GM19023 (cell line): ENCODE results near the gene HS2ST1.
"Not testable (repeated sequence)": the region's sequence is repeated elsewhere in the genome, so short reads cannot be mapped to it uniquely, and the experiment has no call there.

Source experiments
- ATAC-seq: cut with Tn5 transposase; IDR thresholded peaks from one replicate; pipeline ENCODE4 v1.9.1; 2021; ENCODE audit warnings: mild to moderate bottlenecking, moderate library complexity; ENCODE audit not compliant: unreplicated experiment

Gene HS2ST1

DNA sequence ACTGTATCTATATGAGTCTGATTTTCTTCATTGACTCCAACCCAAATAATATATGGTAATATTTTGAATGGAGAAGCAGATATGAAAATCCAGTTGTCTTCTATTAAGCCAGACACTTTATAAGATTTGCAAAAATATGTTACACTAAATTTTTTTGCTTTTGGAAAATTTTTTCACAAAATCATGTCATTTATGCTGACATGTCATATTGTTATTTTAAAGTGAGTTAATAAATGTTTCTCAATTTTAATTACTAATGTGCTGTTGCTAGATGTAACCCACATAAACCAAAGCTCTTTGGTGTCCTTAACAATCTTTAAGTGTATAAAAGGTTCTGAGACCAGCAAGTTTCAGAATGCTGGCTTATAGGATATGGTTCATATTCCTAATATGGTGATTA lies 142.5 kb downstream of the HS2ST1 start:
- no peak for ATAC-seq

DNA sequence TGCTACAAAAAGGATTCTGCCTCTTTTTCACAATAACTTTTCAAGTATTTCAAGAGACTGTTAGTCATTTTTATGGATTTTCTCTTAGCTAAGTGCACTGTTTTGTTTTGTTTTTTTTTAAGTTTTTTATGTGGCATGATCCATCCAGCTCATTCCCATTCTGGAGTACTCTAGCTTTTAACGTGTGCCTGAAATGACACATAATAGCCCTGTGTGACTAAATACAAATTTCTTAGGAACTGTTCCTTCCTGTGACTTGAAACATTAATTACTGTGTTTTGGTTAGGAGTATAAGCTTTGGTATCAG lies 143.9 kb downstream of the HS2ST1 start:
- ATAC-seq, result no peak

DNA sequence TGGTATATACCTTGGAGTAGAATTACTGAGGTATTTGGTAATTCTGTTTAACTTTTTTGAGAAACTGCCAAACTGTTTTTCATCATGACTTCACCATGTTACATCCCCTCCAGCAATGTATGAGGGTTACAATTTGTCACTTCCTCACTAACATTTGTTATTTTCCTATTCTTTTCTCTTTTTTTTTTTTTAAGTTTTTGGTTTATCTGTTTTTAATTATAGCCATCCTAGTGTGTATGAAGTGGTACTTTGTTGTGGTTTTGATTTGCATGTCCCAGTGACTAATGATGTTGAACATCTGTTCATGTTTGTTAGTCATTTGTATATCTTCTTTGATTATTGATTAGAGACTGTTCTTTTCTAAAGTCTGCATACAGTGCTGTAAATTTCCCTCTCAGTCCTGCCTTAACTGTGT lies 147.3 kb downstream of the HS2ST1 start:
- peak; percentile 47 for ATAC-seq

DNA sequence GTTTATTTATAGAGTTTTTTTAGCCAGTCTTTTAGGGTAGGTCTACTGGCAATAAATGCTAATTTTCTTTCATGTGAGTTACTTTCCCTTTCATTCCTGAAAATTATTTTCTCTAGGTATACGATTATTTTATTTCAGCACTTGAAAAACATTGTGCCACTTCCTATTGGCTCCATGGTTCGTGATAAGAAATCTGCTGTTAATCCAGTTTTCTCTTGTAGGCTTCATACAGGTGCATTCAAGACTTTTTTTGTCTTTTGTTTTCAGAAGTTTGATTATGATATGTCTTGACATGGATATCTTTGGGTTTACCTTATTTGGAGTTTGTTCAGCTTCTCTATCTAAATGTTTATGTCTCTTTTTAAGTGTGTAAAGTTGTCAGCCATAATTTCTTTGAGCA lies 148.3 kb downstream of the HS2ST1 start:
- no peak for ATAC-seq

DNA sequence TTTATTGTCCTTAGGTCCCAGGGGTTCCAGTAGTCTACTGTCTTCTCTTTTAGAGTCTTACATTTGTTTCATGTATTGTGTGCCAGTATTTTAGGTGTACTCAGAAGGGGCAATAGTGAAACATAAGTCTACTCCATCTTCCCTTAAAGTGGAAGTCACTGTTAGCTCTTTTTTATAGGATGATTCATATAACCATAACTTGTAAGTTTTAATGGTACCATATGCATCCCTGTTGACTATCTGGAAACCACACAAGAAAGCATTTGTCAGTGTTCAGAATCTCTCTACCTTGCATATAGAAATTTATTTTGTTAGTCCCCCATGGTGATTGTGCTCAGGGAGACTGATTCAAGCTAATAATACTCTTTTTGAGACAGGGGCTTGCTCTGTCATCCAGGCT lies 149.9 kb downstream of the HS2ST1 start:
- ATAC-seq, result no peak

- ATAC-seq, result no peak
Measured at GRCh38 chr1:87064986-87065385, 150.6 kb downstream of the HS2ST1 start.

DNA sequence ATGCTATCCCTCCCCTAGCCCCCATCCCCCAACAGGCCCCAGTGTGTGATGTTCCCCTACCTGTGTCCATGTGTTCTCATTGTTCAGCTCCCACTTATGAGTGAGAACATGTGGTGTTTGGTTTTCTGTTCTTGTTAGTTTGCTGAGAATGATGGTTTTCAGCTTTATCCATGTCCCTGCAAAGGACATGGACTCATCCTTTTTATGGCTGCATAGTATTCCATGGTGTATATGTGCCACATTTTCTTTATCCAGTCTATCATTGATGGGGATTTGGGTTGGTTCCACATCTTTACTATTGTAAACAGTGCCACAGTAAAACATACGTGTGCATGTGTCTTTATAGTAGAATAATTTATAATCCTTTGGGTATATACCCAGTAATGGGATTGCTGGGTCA lies 152.3 kb downstream of the HS2ST1 start:
- ATAC-seq, result not testable (repeated sequence)

DNA sequence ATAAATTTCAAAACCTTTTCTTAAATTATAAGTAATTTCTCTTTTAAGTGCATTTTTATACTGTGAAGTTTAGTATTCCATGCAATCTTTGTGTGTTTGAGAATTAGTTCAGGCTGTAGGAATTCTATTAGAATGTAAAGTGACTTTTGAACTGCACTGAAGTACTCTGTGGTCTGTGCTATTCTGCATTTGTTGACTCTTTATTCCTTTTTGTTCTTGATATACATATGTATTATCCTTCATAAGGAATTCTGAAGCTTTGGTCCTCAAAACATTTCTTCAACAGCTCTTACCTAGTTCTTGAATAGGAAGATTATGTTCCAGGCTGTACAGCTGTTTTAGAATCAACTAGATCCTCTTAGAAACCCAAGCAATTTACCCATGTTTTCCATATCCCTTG lies 158.0 kb downstream of the HS2ST1 start:
- ATAC-seq, result no peak

DNA sequence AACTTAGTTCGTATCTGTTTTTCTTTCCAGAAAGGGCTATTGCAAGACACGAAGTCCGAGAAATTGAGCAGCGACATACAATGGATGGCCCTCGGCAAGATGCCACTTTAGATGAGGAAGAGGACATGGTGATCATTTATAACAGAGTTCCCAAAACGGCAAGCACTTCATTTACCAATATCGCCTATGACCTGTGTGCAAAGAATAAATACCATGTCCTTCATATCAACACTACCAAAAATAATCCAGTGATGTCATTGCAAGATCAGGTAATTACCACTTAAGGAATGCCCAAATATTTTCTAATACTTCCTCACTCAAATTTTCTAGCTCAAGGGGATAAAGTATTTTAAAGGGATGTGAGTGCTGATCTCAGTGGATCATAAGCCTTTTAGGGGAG lies 158.5 kb downstream of the HS2ST1 start:
- no peak for ATAC-seq

GRCh38 chr1:87074001-87074795 lies 159.8 kb downstream of the HS2ST1 start:
- no peak for ATAC-seq

- peak; percentile 45 for ATAC-seq
Measured at GRCh38 chr1:87077959-87078639, 163.7 kb downstream of the HS2ST1 start.

DNA sequence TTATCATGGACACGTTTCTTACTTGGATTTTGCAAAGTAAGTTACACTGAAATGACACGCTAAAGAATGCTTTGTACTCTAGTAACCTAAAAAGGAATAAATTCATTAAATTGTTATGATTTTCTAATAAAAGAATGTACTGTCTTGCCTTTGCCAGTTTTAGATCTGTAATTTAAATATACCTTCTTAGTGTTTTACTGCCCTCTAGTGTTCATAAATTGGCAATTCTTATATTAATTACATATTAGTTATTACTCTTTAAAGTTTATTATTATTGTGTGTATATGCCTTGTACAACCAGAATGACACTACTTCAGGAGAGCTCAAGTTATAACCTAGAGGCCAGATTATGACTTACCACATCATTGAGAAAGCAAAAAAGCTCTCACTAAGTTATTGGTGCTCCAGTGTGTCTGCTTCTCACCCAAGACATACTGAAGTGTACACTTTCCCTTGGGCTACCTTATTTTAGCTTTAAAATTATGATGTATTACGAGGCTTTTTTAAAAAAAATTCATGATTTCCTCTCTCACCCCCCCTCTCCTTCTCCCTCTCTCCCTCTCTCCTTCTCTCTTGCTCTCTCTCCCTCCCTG lies 169.9 kb downstream of the HS2ST1 start:
- no peak for ATAC-seq

DNA sequence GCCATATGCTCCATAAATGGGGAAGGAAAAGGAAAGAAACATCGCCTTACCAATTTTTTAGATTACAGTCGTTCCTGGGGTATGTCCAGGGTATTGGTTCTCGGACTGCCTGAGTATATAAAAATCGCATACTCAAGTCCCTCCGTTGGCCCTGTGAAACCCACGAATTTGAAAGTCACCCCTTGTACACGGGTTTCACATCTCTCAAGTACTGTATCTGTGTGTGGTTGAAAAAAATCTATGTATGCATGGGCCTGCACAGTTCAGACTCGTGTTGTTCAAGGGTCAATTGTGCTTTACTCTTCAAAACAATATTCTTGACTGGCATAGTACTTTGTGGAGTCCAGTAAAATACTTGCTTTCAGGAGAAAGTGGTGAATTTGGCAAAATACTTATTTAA lies 171.7 kb downstream of the HS2ST1 start:
- no peak for ATAC-seq

- no peak for ATAC-seq
Measured at GRCh38 chr1:87089070-87089736, 174.8 kb downstream of the HS2ST1 start.

DNA sequence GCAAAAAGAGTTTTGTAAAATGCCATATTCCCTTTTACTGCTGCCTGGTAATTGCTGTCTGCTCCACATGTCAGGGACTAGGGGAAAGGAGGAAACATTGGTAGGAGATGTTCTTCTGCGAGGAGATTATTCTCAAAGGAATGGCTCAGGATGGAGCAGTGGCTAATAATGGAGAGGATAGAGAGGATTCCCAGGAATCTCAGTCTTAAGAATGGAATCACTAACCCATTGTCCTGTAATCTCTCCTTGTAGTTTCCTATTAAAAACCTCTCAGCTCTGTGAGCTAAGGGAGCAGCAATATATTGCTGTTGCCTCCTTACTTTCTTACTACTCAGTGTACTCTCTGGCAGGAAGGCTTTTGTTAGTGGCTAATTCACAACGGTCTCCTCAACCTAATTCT lies 175.4 kb downstream of the HS2ST1 start:
- no peak for ATAC-seq

DNA sequence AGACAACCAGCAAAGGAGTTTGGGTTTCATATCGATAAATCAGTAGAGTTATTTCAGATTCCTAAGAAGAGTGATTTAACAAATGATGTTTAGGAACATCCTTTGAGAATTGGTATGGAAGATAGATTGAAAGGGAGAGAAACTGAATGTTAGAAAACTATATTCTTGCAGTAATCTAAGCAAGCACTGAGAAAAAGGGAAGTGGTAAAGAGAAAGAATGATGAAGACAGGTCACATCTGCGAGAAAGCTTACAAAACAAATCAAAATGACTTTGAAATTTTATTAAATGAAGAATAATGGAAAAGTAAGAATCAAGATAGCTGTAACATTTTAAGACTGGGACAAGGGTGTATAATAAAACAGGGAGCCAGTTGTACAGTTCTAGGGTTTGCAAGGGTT lies 177.0 kb downstream of the HS2ST1 start:
- no peak for ATAC-seq

- ATAC-seq, result no peak
Measured at GRCh38 chr1:87092846-87093245, 178.4 kb downstream of the HS2ST1 start.

GRCh38 chr1:87093286-87093685 lies 178.9 kb downstream of the HS2ST1 start:
- ATAC-seq, result no peak

DNA sequence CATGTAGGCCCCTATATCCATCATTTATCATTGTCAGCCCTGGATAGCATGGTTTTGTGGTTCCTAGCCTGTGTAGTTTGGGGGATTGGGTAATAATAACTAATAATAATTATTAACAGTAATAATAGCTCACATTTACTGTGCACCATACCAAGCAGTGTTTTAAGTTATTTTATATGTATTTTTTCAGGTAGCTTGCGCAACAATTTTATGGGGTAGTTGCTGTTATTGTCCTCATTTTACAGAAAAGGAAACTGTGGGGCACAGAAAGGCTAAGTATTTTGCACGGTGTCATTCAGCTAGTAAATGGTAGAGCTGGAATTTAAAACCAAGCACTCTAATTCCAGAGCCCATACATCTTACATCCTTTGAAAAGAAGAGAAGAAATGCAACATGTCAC lies 179.8 kb downstream of the HS2ST1 start:
- ATAC-seq, result no peak

GRCh38 chr1:87100271-87100670 lies 185.8 kb downstream of the HS2ST1 start:
- ATAC-seq, result no peak

- ATAC-seq, result no peak
Measured at GRCh38 chr1:87103074-87103473, 188.6 kb downstream of the HS2ST1 start.

GRCh38 chr1:87104140-87104539 lies 189.7 kb downstream of the HS2ST1 start:
- no peak for ATAC-seq
